HG03280 (cell line): ENCODE results near the gene MEIOC.
"Not testable (repeated sequence)": the region's sequence is repeated elsewhere in the genome, so short reads cannot be mapped to it uniquely, and the experiment has no call there.

Experiments used
- ATAC-seq: cut with Tn5 transposase; IDR thresholded peaks from one replicate; pipeline ENCODE4 v1.9.1; 2021; ENCODE audit warnings: mild to moderate bottlenecking, moderate library complexity; ENCODE audit not compliant: unreplicated experiment

MEIOC gene

DNA sequence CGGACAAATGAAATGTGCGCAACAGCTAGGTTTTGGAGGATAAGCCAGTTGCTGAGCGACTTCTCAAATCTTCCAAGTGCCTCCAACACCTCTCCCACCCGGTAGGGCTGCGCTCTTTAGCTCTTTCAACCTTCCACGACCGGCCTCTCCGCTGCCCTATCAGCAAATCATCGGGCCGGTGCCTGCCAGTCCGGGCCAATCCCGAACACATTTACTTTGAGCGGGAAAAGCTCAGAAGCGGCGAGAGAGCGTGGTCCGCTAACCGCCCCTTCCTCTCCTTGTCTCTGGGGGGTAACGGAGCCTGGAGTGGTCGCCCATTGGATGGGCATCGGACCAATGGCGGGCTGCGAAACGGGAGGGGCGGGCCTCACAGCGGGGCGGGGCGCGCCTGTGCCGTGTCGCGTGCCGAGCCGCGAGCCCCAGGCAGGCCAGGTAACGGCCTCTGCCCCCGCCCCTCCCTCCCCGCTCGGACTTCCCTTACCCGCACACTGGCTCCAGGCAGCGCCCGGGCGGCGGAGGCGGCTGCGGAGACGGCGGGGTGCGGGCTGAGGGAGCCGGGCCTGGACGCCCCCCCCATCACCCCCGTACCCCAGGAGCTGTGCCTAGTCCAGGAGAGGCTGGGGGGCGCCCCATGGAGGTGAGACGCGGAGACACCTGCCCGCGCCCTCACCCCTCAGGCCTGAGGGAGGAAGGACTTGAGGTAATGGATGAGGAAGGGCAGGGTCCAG, at the start of gene MEIOC:
MEIOC (plus strand) TSS at position 486 of the 728 bp plus-strand sequence; CDS start at position 632, 146 bp downstream.
- ATAC-seq: no peak

- no peak for ATAC-seq
Measured at GRCh38 chr17:44606658-44607057, 49.6 kb upstream of the MEIOC start.

- no peak for ATAC-seq
Measured at GRCh38 chr17:44607836-44608690, 48.2 kb upstream of the MEIOC start.

- no peak for ATAC-seq
Measured at GRCh38 chr17:44608727-44609435, 47.4 kb upstream of the MEIOC start.

- ATAC-seq: no peak
Measured at GRCh38 chr17:44610331-44610730, 45.9 kb upstream of the MEIOC start.

- no peak for ATAC-seq
Measured at GRCh38 chr17:44610871-44611270, 45.4 kb upstream of the MEIOC start.

DNA sequence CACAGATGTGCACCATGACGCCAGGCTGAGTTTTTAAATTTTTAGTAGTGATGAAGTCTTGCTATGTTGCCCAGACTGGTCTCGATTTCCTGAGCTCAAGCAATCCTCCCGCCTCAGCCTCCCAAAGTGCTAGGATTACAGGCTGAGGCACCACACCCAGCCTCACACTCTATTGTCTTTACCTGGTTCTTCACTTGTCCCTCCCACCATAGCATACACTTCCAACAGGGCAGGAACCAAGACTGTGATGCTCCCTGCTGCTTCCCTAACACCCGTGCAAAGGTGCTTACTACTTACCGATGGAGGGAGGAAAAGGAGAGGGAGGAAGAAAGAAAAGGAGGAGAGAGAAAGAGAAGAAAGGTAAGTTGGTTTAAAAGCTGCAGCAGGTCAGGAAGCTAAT, 41.4 kb upstream of the MEIOC start:
- ATAC-seq: no peak

DNA sequence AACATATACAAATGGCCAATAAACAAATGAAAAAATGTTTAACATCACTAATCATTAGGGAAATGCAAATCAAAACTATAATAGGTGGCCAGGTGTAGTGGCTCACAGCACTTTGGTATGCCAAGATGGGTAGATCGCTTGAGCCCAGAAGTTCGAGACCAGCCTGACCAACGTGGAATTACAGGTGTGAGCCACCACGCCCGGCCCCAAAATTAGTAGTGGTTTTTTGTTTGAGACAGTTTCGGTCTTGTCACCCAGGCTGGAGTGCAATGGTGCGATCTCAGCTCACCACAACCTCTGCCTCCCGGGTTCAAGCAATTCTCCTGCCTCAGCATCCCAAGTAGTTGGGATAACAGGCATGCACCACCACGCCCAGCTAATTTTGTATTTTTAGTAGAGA, 37.6 kb upstream of the MEIOC start:
- not testable (repeated sequence) for ATAC-seq

DNA sequence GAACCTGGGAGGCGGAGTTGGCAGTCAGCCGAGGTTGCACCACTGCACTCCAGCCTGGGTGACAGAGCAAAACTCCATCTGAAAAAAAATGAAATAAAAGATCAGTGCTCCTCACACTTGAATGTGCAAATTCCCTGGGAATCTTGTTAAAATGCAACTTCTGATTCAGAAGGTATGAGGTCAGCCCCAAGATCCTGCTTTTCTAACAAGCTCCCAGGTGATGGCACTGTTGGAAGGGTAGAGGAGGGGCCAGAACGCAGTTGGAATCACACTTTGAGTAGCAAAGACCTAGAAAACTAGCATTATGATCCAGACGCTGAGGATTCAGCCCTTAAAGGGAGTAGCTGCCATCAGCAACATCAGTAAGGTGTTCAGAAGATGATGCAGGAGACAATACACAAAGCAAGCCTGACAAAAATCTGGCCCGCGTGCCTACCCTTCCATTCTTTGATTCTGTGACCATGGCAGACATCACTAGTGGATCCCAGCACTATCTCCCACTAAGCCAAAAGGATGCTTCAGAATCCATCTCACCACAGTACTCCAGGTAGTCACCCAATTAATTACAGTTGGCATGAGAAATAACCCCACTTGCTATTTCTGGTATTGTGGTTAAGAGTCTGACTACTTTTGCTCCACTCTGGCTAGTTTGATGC, 33.1 kb upstream of the MEIOC start:
- ATAC-seq: no peak

DNA sequence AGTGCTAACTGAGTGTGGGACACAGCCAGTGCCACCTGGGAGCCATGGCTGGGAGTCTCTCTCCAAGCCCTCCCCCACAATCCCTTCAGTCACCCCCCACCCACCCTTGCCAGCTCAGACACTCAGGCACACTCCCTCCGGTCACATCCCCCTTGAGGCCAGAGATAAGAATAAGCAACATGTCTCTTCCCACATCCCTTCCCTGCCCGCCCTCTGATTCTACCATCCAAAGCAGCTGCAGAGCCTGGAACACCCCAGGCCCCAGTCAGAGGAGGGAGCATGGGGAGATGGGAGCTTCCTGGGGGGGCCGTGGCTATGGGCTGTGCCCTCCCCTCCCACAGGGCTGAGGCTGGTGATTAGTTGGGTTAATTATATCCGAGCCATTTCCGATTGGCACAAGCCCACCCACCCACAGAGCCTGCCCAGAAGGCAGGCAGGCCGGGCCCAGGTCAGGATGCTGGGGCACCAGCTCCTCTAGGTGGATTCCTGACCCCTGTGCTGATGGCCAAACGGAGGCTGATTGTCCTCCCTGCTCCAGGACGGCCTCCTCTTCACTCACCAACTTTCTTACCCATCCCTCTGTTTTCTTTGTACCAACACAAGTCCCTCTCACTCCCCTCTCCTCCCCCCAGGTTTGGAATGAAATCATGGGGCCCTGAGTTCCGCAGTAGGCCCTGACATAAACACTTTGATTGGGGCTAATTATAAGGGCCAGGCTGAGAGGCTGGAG, 28.6 kb upstream of the MEIOC start:
- ATAC-seq: no peak

- no peak for ATAC-seq
Measured at GRCh38 chr17:44628243-44629188, 27.8 kb upstream of the MEIOC start.

GRCh38 chr17:44629314-44629713, 27.0 kb upstream of the MEIOC start:
- ATAC-seq: no peak

GRCh38 chr17:44630703-44631102, 25.6 kb upstream of the MEIOC start:
- no peak for ATAC-seq

- no peak for ATAC-seq
Measured at GRCh38 chr17:44633998-44634397, 22.3 kb upstream of the MEIOC start.

DNA sequence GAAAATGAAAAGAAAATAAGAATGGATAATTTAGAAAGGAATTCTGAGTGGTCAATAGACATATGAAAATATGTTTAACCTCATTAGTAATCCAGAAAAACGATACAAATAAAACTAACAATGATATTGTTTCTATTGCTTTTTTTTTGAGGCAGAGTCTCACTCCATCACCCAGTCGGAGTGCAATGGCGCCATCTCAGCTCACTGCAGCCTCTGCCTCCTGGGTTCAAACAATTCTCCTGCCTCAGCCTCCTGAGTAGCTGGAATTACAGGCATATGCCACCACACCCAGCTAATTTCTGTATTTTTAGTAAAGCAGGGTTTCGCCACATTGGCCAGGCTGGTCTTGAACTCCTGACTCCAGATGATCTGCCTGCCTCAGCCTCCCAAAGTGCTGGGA, 21.9 kb upstream of the MEIOC start:
- not testable (repeated sequence) for ATAC-seq

DNA sequence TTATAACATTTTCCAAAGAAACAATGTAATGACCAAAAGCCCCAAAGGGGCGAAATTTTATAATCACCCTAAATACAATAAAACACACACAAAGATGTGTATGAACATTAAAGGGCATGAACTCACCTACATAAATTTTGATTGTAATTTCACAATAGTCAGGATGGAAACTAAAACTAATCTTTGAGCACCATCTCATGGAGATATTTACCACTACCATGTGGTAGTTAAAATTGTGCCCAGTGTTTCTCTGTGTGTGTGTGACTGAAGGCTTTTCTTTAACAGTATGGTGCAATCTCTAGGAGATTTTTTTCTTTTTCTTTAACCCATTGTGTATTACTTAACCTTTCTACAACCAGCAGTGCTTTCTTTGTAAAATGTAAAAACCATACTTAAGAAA, 19.7 kb upstream of the MEIOC start:
- ATAC-seq: no peak

DNA sequence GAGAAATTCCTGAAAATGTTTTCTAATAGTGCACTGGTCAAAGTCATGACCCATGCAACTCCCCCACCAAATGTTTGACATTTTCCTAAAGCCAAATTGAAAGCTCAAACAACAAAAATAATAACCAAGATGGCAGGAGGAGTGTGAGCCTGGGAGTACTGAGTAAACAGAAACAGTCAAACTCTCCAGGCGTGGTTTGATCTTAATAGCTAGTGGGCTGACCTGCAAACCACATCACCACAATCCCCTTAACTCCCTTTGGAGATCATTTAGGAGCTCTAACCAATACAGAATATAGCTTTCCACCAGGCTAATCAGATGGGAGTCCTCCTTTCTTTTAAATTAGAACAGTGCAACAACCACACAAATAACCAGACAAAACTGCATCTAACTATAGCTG, 19.2 kb upstream of the MEIOC start:
- ATAC-seq: no peak

GRCh38 chr17:44642834-44643233, 13.4 kb upstream of the MEIOC start:
- no peak for ATAC-seq

- no peak for ATAC-seq
Measured at GRCh38 chr17:44645341-44645740, 10.9 kb upstream of the MEIOC start.
